Neural progenitor cell (in vitro differentiated cells): ENCODE data around the gene RPL39L.

Source experiments
- CTCF ChIP-seq: fragments of 200-600 bp; sonication (generic); IDR thresholded peaks from 2 replicates; pipeline ENCODE4 v1.5.1; 2017; ENCODE audit warnings: antibody characterized with exemption, mild to moderate bottlenecking
- EZH2 ChIP-seq: fragments of 200-600 bp; sonication (generic); IDR thresholded peaks from 2 replicates; pipeline ENCODE4 v1.6.1; 2017; ENCODE audit warnings: antibody characterized with exemption, mild to moderate bottlenecking, moderate library complexity

DNA sequence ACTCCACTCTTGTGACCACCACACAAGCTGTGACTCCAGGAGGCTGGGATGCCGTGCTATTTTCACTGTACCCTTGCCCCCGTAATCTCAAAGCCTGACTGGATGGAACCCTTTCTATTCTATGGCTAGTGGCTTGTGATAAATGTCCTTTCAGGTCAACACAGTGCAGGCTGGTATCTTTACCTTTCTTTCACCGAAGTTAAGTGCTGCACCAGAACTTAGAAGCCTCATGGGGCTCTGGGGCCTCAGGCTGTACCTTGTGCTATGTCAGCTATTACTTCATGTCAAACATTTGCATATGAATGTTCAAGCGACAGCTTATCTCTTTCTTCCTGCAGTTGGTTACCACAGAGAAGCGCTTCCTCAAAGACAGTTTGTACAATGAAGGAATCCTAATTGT is 66.8 kb downstream of the RPL39L start:
- TF ChIP-seq CTCF, result no peak
- TF ChIP-seq EZH2, result no peak
